Gastroesophageal sphincter (tissue), 4 donors: ENCODE results near the gene PDLIM5. TPM values are rescaled to one million over a fixed set of nuclear protein-coding genes. Genes with fewer than 3 reads are reported as not detected.
"Not testable (repeated sequence)": the region's sequence is repeated elsewhere in the genome, so short reads cannot be mapped to it uniquely, and the experiment has no call there.

Experiments used
- ATAC-seq: fragments of 150-250 bp; one replicate; pipeline ENCODE4 v1.9.1; 2016; ENCODE audit warnings: mild to moderate bottlenecking, moderate library complexity
- H3K27ac ChIP-seq, 4 donors: fragments of 200-600 bp; sonication (generic) in 3 of 4; 1 replicate in 3 of 4; 2 replicates in 1 of 4; pipeline ENCODE4 v1.5.1; 2016 to 2019
- H3K27me3 ChIP-seq: fragments of 200-600 bp; sonication (generic); one replicate; pipeline ENCODE4 v1.5.1; 2019
- H3K36me3 ChIP-seq, 2 donors: fragments of 200-600 bp; sonication (generic); one replicate each; pipeline ENCODE4 v1.5.1; 2019; ENCODE audit warnings: control low read depth in 1 of 2
- H3K4me1 ChIP-seq, 3 donors: fragments of 200-600 bp; sonication (generic); 1 replicate in 2 of 3; 2 replicates in 1 of 3; pipeline ENCODE4 v1.5.1; 2016 to 2019; ENCODE audit warnings: control low read depth in 2 of 3
- H3K4me3 ChIP-seq, 2 donors: fragments of 200-600 bp; sonication (generic); one replicate each; pipeline ENCODE4 v1.5.1; 2019; ENCODE audit warnings: mild to moderate bottlenecking in 1 of 2, moderate library complexity in 1 of 2
- H3K9me3 ChIP-seq, 3 donors: fragments of 200-600 bp; sonication (generic); one replicate each; pipeline ENCODE4 v1.5.1; 2017 to 2019; ENCODE audit warnings: control low read depth in 2 of 3
- CTCF ChIP-seq, 4 experiments: fragments of 200-600 bp in 2 of 4; fragments of 450-650 bp in 2 of 4; sonication (generic) in 1 of 4; IDR thresholded peaks; one replicate each; pipeline ENCODE4 v1.5.1; 2017 to 2019; ENCODE audit warnings: antibody characterized with exemption in 4 of 4, mild to moderate bottlenecking in 2 of 4, moderate library complexity in 2 of 4
- EP300 ChIP-seq: sonication (generic); formaldehyde crosslinking; IDR thresholded peaks from one replicate; pipeline ENCODE4 v1.6.1; 2017; ENCODE audit warnings: antibody characterized with exemption, mild to moderate bottlenecking
- POLR2A ChIP-seq, 2 donors: fragments of 450-650 bp; IDR thresholded peaks; one replicate each; pipeline ENCODE4 v1.6.1; 2017; ENCODE audit warnings: antibody characterized with exemption in 2 of 2, mild to moderate bottlenecking in 2 of 2, moderate library complexity in 1 of 2
- POLR2AphosphoS5 ChIP-seq: sonication (generic); formaldehyde crosslinking; IDR thresholded peaks from one replicate; pipeline ENCODE4 v1.6.1; 2017; ENCODE audit warnings: antibody characterized with exemption
- WGBS, 2 donors: methylation state at CpG; one replicate each; pipeline ENCODE4 v1.1.5; 2018; ENCODE audit warnings: low coverage in 1 of 2; 5-methylcytosine and 5-hydroxymethylcytosine counted together
- total RNA-seq, 4 donors: library from RNA; depleted of rRNA; stranded (reverse); fragments of >200 nt; gene quantifications; one replicate each; pipeline ENCODE4 v1.1.0, GENCODE V29; 2016

PDLIM5 gene
- total RNA-seq, 4 donors from 2014 or later: 100 to 223 (median 175) TPM

GRCh38 chr4:94621491-94622080 is 169.8 kb downstream of the PDLIM5 start:
- no peak for TF ChIP-seq EP300
- TF ChIP-seq CTCF (IDR thresholded peaks at IDR 0.05): peak; percentile 69 to 81 (median 73)
- TF ChIP-seq POLR2AphosphoS5: no peak
- TF ChIP-seq POLR2A (IDR thresholded peaks at IDR 0.05): no peak
- H3K4me1 ChIP-seq: peaks cover 0 to 33% (median 3%) of the 10 kb centered on the region in 3 donors
- H3K27me3 ChIP-seq: no peaks in the 10 kb centered on the region
- H3K9me3 ChIP-seq: no peaks in the 10 kb centered on the region
- peak overlapping the region in 1 of 4 donors; percentile 1 for H3K27ac ChIP-seq
- peaks cover 0 to 35% of the 10 kb centered on the region in 2 donors for H3K36me3 ChIP-seq
- WGBS, 2 donors: 21% methylated on average over 6 of the region's 6 CpGs
- H3K4me3 ChIP-seq: no peak overlapping the region
- no peak for ATAC-seq

GRCh38 chr4:94623126-94623911 is 171.6 kb downstream of the PDLIM5 start:
- no peak for ATAC-seq
- Histone ChIP-seq H3K27ac (no peak overlapping the region), H3K36me3 (peaks cover 0 to 26% of the 10 kb centered on the region in 2 donors)

GRCh38 chr4:94626942-94627341 is 175.2 kb downstream of the PDLIM5 start:
- TF ChIP-seq POLR2A (IDR thresholded peaks at IDR 0.05) (no peak), POLR2AphosphoS5 (no peak), EP300 (no peak), CTCF (IDR thresholded peaks at IDR 0.05) (no peak)
- no peak for ATAC-seq
- peaks cover 0 to 6% of the 10 kb centered on the region in 2 donors for H3K36me3 ChIP-seq
- 90 to 97% methylated on average over 3 of the region's 3 CpGs for WGBS, 2 donors
- no peak overlapping the region for H3K27ac ChIP-seq
- peaks cover 0 to 27% (median 3%) of the 10 kb centered on the region in 3 donors for H3K4me1 ChIP-seq
- no peaks in the 10 kb centered on the region for H3K9me3 ChIP-seq
- no peak overlapping the region for H3K4me3 ChIP-seq
- no peaks in the 10 kb centered on the region for H3K27me3 ChIP-seq

More at GRCh38 chr4:94623126-94623911, 171.6 kb downstream of the PDLIM5 start:
- no peaks in the 10 kb centered on the region for H3K9me3 ChIP-seq
- TF ChIP-seq CTCF (IDR thresholded peaks at IDR 0.05): no peak
- TF ChIP-seq POLR2AphosphoS5: no peak
- TF ChIP-seq EP300: no peak
- TF ChIP-seq POLR2A (IDR thresholded peaks at IDR 0.05): no peak
- H3K4me1 ChIP-seq: peaks cover 0 to 33% (median 3%) of the 10 kb centered on the region in 3 donors
- WGBS, 2 donors: 0 to 49% methylated on average over 2 to 3 of the region's 3 CpGs
- H3K4me3 ChIP-seq: no peak overlapping the region
- H3K27me3 ChIP-seq: no peaks in the 10 kb centered on the region

- ATAC-seq, H3K36me3 ChIP-seq, H3K27me3 ChIP-seq, H3K9me3 ChIP-seq, H3K4me3 ChIP-seq, H3K4me1 ChIP-seq, H3K27ac ChIP-seq: not testable (repeated sequence)
- 90 to 100% methylated on average over 1 to 8 of the region's 8 CpGs for WGBS, 2 donors
Measured at GRCh38 chr4:94629058-94629457, 177.3 kb downstream of the PDLIM5 start.

GRCh38 chr4:94629837-94630236 is 178.1 kb downstream of the PDLIM5 start:
- Histone ChIP-seq H3K27me3 (no peaks in the 10 kb centered on the region), H3K36me3 (peaks cover 0 to 3% of the 10 kb centered on the region in 2 donors), H3K4me1 (peaks cover 0 to 5% (median 0%) of the 10 kb centered on the region in 3 donors), H3K9me3 (no peaks in the 10 kb centered on the region), H3K4me3 (no peak overlapping the region), H3K27ac (no peak overlapping the region)
- ATAC-seq: no peak
- WGBS, 2 donors: 52 to 68% methylated on average over 2 of the region's 2 CpGs
- no peak for TF ChIP-seq CTCF (IDR thresholded peaks at IDR 0.05)
